IPS-20b (cell line): ENCODE data around the gene MACIR.

Experiments used
- H3K27ac ChIP-seq: one replicate; pipeline ENCODE4 v1.5.1; 2013; ENCODE audit warnings: low read length
- H3K27me3 ChIP-seq: 2 replicates; pipeline ENCODE4 v1.6.1; 2013; ENCODE audit warnings: mild to moderate bottlenecking, low read length, inconsistent platforms; ENCODE audit not compliant: insufficient read depth
- H3K36me3 ChIP-seq: 2 replicates; pipeline ENCODE4 v1.6.1; 2013; ENCODE audit warnings: low read depth, mild to moderate bottlenecking, inconsistent platforms, low read length, moderate library complexity; ENCODE audit not compliant: insufficient read depth
- H3K4me1 ChIP-seq: 2 replicates; pipeline ENCODE4 v1.6.1; 2013; ENCODE audit warnings: mild to moderate bottlenecking, control low read depth, inconsistent platforms, low read length, moderate library complexity; ENCODE audit not compliant: insufficient read depth
- H3K4me3 ChIP-seq: 2 replicates; pipeline ENCODE4 v1.5.1; 2013; ENCODE audit warnings: mild to moderate bottlenecking, low read length, inconsistent platforms
- H3K9ac ChIP-seq: 2 replicates; pipeline ENCODE4 v1.6.1; 2013; ENCODE audit warnings: low read depth, mild to moderate bottlenecking, inconsistent platforms, low read length, moderate library complexity
- H3K9me3 ChIP-seq: 2 replicates; pipeline ENCODE4 v1.6.1; 2013; ENCODE audit warnings: mild to moderate bottlenecking, low read depth, low read length, inconsistent platforms; ENCODE audit not compliant: insufficient read depth

MACIR gene

GRCh38 chr5:103271570-103272289 lies 13.2 kb downstream of the MACIR start:
- no peaks in the 10 kb centered on the region for H3K27me3 ChIP-seq
- no peaks in the 10 kb centered on the region for H3K9me3 ChIP-seq
- H3K9ac ChIP-seq = no peak overlapping the region
- no peak overlapping the region for H3K4me3 ChIP-seq
- H3K4me1 ChIP-seq = peaks cover 7% of the 10 kb centered on the region
- H3K27ac ChIP-seq = no peak overlapping the region
- H3K36me3 ChIP-seq = peaks cover 28% of the 10 kb centered on the region

DNA sequence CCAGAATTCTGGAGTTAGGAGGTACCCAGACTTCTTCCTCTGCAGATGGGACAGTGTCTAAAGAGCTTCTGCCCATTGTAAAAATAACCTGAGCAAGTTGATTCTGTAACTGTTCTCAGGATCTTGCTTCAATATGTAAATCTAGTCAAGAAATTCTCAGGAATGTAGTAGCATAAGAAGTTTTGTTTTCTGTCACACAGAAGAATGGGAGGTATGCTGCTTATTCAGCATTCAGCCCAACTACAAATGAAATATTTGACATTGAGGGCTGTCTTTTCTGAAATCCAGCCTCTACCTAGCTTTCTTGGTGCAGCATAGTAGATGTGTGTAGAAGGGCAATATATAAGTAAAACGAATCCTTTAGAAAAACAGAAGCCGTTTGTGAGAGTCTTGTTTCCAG lies 13.8 kb downstream of the MACIR start:
- peaks cover 27% of the 10 kb centered on the region for H3K36me3 ChIP-seq
- H3K4me3 ChIP-seq = no peak overlapping the region
- no peaks in the 10 kb centered on the region for H3K27me3 ChIP-seq
- no peak overlapping the region for H3K27ac ChIP-seq
- H3K4me1 ChIP-seq = peaks cover 7% of the 10 kb centered on the region
- H3K9me3 ChIP-seq = no peaks in the 10 kb centered on the region
- no peak overlapping the region for H3K9ac ChIP-seq

DNA sequence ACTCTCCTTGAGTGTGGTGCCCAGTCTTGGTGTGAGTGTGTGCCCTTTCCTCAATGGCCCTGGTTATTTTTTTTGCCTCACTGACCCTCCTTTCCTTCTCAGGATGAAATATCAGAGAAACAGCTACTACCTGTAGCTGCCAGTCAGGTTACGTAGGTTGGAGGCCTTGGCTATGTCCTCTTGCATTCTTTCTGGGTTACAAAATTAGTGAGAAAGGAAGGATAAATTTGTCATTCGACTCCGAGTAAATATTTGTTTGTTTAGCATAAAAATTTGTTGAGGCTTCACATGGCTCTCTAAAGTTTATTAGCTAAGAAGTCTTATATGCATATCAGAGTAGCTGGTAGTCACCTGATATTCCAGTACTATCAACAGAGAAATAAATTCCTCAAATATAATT lies 15.4 kb downstream of the MACIR start:
- peaks cover 7% of the 10 kb centered on the region for H3K4me1 ChIP-seq
- no peak overlapping the region for H3K4me3 ChIP-seq
- H3K9ac ChIP-seq = no peak overlapping the region
- no peaks in the 10 kb centered on the region for H3K27me3 ChIP-seq
- H3K27ac ChIP-seq = no peak overlapping the region
- H3K9me3 ChIP-seq = no peaks in the 10 kb centered on the region
- H3K36me3 ChIP-seq = peaks cover 29% of the 10 kb centered on the region

DNA sequence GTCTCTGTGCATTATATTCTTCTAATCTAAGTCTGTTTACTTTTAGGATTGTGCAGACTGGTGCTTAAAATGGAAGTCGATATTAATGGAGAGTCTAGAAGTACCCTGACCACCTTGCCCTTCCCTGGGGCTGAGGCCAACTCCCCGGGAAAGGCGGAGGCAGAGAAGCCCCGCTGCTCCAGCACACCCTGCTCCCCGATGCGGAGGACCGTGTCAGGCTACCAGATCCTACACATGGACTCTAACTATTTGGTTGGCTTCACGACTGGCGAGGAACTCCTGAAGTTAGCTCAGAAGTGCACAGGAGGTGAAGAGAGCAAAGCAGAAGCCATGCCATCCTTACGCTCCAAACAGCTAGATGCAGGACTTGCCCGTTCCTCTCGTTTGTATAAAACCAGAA lies 17.3 kb downstream of the MACIR start:
- Histone ChIP-seq H3K27ac (no peak overlapping the region), H3K27me3 (no peaks in the 10 kb centered on the region), H3K36me3 (peaks cover 29% of the 10 kb centered on the region), H3K9ac (no peak overlapping the region), H3K4me3 (no peak overlapping the region), H3K4me1 (peaks cover 7% of the 10 kb centered on the region), H3K9me3 (no peaks in the 10 kb centered on the region)

DNA sequence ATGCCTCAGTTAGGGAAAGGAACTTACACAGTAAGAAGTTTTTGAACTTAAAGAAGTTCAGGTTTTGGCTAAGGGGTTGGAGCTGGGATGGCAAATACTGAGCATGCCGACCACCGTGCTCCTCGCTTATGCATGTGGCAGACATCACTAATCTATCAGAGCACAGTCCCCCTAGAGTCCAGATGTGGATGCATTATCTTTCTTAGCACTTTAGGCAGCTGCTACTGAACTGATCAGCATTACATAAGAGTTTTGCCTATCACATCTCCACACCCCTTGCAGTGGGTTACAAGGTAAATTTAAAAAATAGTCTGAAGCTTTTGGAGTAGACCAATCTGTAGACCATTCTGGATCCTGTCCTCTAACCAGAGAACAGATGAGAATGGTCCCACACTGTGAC lies 22.4 kb downstream of the MACIR start:
- Histone ChIP-seq H3K27me3 (no peaks in the 10 kb centered on the region), H3K9me3 (no peaks in the 10 kb centered on the region), H3K36me3 (peaks cover 22% of the 10 kb centered on the region), H3K4me3 (no peak overlapping the region), H3K27ac (no peak overlapping the region), H3K4me1 (no peaks in the 10 kb centered on the region), H3K9ac (no peak overlapping the region)

DNA sequence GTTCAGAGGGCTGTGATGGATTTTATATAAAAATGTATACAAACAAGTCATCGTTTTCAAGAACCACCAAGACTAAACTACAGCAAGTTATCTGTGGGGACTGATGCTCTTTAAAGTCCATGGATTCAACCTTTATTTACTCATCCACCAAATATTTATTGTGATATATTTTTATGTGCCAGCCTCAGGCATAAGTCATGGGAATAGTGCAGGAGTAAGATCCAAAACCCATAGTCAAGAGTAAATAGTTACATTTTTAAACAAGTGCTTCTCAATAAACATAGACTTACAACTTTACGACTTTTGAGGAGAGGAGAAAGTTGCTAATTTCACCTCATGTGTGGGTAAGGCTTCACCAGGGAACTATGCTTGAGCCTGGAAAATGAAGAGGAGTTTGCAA lies 24.6 kb downstream of the MACIR start:
- Histone ChIP-seq H3K27me3 (no peaks in the 10 kb centered on the region), H3K27ac (no peak overlapping the region), H3K9ac (no peak overlapping the region), H3K36me3 (peaks cover 3% of the 10 kb centered on the region), H3K4me1 (0 out of 2 replicates have a peak, but pooled peaks cover 3% of the 10 kb centered on the region), H3K4me3 (no peak overlapping the region), H3K9me3 (no peaks in the 10 kb centered on the region)

DNA sequence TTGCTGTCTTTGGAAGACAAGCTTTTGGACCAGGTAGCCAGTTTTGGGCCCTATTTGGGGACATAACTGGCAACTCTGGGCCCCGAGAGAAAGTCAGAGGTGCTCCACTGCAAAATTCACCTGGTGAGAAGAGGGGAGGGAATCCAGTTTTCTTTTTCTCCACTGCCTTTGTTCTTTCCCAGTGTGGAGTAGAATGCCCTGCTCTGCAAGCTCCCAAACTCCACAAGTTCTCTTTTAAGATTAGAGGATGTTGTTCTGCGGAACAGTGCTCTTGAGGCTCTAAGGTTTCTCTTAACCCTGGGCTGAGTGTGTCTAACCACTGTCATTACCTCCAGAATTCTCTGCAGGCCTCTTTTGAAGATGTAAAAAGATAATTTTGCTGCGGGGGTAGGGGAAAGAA lies 25.3 kb downstream of the MACIR start:
- H3K9ac ChIP-seq = no peak overlapping the region
- H3K27me3 ChIP-seq = no peaks in the 10 kb centered on the region
- H3K4me1 ChIP-seq = 0 out of 2 replicates have a peak, but pooled peaks cover 3% of the 10 kb centered on the region
- no peaks in the 10 kb centered on the region for H3K36me3 ChIP-seq
- H3K4me3 ChIP-seq = no peak overlapping the region
- H3K9me3 ChIP-seq = no peaks in the 10 kb centered on the region
- H3K27ac ChIP-seq = no peak overlapping the region

DNA sequence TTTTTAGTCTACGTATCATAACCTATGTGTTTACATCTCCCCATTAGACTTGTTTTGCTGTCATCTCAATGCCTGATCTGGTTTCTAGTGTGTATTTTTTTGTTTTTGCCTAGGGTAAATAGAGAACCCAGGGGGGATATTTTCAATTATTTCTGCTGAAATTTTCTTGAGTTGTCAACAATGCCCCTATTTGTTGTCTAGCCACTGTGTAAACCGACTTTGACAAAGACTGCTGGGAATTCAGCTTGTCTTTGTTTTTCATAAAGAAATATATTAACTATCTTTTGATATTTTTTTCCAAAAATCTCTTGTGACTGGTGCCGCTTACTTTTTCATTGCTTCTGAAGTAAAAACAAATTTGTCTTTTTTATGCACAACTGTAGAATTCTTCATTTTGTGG lies 28.1 kb downstream of the MACIR start:
- Histone ChIP-seq H3K9ac (no peak overlapping the region), H3K9me3 (no peaks in the 10 kb centered on the region), H3K27ac (no peak overlapping the region), H3K4me1 (0 out of 2 replicates have a peak, but pooled peaks cover 3% of the 10 kb centered on the region), H3K4me3 (no peak overlapping the region), H3K36me3 (no peaks in the 10 kb centered on the region), H3K27me3 (no peaks in the 10 kb centered on the region)

- no peak overlapping the region for H3K4me3 ChIP-seq
Measured at GRCh38 chr5:103289024-103289423, 30.5 kb downstream of the MACIR start.

GRCh38 chr5:103290846-103291245 lies 32.3 kb downstream of the MACIR start:
- Histone ChIP-seq H3K9ac (no peak overlapping the region), H3K9me3 (no peaks in the 10 kb centered on the region), H3K36me3 (no peaks in the 10 kb centered on the region), H3K27me3 (no peaks in the 10 kb centered on the region), H3K27ac (no peak overlapping the region), H3K4me1 (0 out of 2 replicates have a peak, but pooled peaks cover 3% of the 10 kb centered on the region), H3K4me3 (no peak overlapping the region)

More at GRCh38 chr5:103289024-103289423, 30.5 kb downstream of the MACIR start:
- Histone ChIP-seq H3K9ac (no peak overlapping the region), H3K9me3 (no peaks in the 10 kb centered on the region), H3K4me1 (0 out of 2 replicates have a peak, but pooled peaks cover 3% of the 10 kb centered on the region), H3K27ac (no peak overlapping the region), H3K27me3 (no peaks in the 10 kb centered on the region), H3K36me3 (no peaks in the 10 kb centered on the region)

- no peaks in the 10 kb centered on the region for H3K9me3 ChIP-seq
- no peaks in the 10 kb centered on the region for H3K27me3 ChIP-seq
- 0 out of 2 replicates have a peak, but pooled peaks cover 3% of the 10 kb centered on the region for H3K4me1 ChIP-seq
- no peak overlapping the region for H3K27ac ChIP-seq
- H3K4me3 ChIP-seq = no peak overlapping the region
- no peaks in the 10 kb centered on the region for H3K36me3 ChIP-seq
- H3K9ac ChIP-seq = no peak overlapping the region
Measured at GRCh38 chr5:103291606-103292005, 33.0 kb downstream of the MACIR start.

DNA sequence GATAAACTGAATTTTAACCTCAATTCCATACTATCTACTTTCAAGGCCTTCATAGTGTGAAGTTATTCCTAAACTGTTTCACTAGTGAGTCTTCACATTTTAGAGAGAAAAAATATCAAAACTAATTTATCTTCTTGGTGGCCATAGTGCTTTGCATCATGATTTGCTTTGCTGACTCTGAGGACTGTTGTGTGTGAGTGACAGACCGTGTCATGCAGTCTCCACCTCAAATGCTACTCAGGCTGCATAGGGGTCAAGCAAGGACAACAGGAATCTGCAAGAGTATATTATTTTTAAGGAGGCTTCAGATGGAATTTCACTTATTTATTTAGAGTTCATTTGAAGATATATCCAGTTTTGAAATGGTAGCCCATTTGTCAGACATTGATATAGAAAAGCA lies 34.5 kb downstream of the MACIR start:
- Histone ChIP-seq H3K4me3 (no peak overlapping the region), H3K27me3 (no peaks in the 10 kb centered on the region), H3K4me1 (no peaks in the 10 kb centered on the region), H3K9ac (no peak overlapping the region), H3K27ac (no peak overlapping the region), H3K36me3 (no peaks in the 10 kb centered on the region), H3K9me3 (no peaks in the 10 kb centered on the region)
